ENCODE data around the gene PRICKLE4. TPM values are rescaled to one million over a fixed set of nuclear protein-coding genes. Genes with fewer than 3 reads are reported as not detected.

Gene PRICKLE4
- polyA plus RNA-seq, 5 donors: 6.1 to 20.5 (median 11.2) TPM

DNA sequence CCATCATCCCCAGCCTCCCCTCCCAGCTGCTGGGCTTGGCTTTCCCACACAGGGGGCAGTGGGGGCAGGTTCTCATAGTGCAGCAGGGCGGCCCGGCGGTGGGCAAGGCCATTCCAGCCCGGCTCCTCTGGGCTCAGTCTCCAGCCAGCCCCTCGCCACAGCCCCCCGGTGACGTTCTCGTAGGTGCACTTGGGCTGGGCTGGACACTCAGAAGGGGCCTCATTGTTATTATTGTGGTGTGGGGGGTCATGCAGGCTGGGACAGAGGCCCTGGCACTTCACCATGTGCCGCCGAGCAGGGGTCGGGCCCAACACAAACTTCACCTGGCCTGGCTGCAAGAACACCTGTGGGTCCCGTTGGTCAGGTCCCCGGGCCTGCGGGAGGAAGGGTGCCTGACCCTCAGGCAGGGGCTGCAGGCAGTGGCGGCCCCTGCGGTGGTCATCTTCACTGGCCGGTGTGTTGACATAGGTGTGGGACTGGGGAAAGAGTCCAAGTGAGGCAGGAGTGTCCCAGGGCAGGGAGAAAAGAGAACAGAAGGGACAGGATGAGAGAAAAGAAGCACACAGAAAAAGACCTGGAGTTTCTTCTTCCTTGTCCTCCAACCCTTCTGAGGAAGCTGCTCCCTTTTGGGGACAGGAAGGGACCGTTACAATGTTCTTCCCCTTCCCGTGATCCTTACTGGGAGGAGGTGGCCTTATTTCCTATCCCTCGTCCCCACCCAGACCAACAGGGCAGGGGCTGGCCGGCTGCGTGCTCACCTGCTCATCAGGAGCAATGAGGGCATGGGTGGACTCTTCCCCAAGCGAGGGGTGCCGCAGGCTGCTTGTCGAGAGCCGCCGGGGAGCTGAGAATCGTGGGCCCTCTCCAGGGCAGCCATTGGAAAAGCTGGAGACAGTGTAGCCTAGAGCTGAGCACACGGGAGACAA is 9.3 kb upstream of the PRICKLE4 start:
- DNase-seq: no peak

DNA sequence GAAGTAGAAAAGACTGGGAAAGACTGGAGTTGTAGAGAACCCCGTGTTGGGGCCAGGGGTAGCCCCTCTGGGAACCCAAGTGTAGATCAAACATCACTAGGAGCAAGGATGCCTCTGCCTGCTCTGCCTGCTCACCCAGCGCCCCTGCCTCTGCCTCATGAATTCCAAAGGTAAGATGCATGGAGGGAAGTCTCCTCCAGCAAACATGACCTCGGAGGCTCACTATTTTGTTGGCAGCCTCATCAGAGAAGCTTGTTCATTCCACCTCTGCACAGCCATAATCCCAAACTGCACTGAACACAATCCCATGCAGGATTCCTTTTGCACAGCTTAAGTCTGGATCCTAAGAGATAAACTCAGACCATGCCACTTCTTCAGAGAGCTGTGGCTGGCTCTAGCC is 5.7 kb upstream of the PRICKLE4 start:
- no peak for DNase-seq

DNA sequence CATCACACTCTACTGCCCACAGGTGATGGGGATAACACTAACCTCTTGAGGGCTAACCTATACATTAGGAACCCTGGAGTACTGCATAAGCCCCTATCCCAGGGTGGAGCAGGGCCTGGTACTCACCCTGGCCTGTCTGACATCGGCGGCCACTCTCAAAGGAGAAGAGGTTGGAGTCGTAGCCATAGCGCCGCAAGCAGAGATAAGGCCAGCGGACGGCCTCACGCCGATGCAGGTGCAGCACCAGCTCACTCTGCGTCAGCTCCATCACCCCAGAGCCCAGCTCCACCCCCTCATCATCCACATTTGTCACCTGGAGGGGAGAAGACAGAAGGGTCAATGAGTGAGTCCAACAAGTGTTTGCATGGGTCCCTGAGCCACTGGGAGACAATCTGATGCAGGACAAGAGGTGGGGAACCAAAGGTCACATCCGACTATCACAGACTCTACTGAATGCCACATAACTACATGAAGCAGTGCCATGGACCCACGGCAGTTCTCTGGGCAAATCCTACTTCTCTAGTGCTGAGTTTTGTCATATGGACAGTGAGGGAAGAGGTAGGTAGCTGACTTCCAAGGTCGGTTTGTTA is 5.2 kb upstream of the PRICKLE4 start:
- no peak for DNase-seq

DNA sequence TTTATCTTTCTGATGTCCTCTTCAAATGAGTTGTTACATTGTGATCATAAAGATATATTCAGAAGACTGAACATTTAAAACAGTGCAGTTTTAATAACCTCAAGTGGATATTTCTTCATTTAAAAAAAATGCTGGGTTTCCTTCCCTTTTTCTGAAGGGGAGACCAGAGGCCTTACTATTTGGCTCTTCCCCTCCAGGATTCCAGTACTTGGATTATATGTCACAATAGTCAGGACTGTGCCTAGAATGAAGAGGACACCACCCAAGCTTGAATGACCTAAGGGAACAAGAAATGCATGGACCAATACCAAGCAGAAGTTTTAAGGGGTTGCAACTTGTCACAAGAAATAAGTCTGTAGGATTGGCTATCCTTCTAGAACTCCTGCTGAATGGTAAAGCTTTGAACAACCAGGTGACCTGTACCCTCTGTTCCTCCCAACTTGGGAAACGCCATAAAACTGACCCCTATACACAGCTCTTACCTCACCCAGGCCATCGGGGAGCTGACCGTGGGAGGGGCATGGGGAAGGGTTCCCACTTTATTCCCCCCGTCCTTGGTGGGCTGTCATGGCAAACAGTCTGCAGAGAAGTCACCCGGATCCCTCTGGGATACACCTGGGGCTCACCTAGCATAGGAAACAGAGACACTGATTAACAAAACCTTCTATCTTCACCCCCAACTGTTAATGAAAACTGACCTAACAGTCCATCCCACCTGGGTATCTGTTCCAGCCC is 2.9 kb upstream of the PRICKLE4 start:
- DNase-seq: no peak

DNA sequence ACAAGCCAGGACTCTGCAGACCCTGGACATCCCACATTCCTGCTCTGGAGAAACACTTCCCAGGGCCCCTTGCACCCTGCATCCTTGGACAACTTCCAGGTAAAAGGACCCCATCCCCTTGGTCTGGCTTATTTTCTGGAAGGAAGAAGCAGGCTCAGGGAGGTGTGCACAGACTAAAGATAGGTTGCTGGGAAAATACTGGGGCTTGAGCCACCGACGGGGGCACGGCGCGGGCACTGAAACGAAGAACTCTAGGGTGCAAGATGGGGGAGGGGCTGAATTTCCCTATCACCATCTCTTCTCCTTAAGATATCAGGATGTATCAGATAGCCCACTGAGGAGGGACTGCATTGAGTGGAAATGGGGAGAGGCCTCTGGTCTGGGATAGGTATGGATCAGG is 1.7 kb upstream of the PRICKLE4 start:
- no peak for DNase-seq

DNA sequence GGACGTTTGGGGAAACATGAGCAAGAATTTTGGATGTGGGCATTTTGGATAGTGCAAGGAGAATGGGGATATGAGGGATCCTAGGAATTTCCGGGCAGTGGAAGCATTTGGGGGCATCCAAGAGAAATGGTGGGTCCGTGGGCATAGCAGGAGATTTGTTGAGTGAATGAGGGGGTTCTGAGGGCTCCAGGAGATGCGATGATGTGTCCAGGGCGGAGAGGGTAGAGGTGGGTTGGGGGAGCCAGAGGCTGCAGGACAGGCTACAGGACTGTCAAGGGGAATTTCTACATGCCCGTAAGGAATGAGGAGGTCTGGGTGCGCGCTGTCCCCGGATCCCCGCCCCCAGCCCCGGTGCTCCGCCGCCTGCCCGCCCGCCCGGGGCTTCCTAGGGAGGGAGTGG is 1.2 kb upstream of the PRICKLE4 start:
- DNase-seq: no peak

DNA sequence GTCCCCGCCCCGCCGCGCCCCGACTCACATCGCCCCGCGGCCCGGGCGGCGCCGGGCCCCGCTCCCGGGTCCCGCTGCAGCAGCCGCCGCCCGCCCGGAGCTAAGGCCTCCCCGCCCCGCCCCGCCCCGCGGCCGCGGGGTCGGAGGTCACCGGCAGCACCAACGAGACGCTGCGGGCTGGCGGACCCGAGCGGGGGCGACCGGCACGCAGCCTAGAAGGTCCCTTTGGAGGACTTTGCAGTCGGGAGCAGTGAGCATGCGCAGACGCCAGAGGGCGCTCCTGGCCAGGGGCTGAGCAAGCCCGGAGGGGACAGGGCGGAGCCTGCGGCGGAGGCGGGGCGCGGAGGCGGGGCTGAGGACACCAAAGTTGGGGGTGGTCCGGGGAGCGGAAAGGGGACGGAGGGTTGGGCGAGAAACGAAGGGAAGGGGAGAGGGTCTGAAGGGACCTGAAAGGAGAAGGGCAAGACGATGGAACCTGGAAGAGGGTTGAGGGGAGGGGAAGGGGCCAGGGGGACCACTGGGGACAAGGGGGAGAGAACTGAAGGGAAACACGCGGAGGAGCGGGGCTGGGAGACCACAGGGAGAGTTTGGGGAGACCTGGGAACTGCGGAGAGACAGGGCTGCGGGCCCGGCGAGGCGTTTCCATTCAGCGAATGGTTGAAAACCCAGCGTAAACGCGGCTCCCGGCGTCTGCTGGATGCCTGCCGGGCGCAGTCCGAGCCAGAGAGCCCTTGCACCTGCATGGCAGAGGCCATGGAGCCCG is 613 bp upstream of the PRICKLE4 start, which contains the start of gene FRS3:
TSS of gene FRS3 (minus strand) at position 113 of the 763 bp plus-strand sequence. CDS start 2,913 bp downstream, outside the sequence.
- DNase-seq: peak; percentile 97 to 98

DNA sequence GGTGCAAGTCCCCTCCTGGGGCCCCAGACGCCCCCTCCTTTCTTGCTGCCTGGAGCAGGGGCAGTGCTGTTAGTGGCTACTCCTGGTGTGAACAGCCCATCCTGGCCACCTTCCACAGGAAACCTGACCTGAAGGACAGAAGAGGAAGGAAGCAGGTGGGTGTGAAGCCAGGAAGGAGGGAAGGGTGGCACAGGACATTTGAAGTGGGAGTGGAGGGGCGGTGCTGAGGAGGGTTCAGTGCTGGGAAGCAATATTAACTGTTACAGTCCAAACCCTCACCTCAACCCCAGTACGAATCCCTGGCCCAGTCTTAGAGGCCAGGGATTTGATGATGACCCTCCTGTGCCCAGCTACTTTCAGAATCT is 766 bp downstream of the PRICKLE4 start:
- DNase-seq: no peak

DNA sequence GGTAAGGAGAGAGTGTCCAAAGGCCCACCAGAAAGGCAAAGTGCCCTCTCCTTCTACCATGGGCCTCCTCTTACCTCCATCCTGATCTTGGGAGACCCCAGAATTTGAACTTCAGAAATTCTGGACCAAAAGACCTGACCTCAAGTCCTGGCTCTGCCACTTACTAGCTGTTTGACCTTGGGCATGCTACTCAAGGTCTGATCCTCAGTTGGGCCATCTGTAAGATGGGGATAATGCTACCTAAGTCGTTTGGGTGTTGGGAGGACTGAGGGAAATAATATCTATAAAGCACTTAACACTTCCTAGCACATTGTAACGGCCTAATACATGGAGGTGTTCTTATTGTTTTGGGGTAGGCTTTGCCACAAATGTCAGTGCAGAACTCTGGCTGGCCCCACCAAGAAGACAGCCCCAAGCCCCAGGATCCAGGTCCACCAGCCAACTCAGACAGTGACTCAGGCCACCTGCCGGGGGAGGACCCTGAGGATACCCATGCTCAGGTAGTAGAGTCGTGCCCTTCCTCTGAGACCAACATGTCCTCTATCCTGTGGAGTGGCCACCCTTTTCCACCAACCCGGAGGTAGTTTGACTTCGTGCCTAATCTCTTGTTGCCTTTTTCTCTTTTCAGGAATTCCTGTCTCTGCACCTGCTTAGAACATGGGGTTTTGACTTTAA is 2.7 kb downstream of the PRICKLE4 start:
- DNase-seq: no peak

DNA sequence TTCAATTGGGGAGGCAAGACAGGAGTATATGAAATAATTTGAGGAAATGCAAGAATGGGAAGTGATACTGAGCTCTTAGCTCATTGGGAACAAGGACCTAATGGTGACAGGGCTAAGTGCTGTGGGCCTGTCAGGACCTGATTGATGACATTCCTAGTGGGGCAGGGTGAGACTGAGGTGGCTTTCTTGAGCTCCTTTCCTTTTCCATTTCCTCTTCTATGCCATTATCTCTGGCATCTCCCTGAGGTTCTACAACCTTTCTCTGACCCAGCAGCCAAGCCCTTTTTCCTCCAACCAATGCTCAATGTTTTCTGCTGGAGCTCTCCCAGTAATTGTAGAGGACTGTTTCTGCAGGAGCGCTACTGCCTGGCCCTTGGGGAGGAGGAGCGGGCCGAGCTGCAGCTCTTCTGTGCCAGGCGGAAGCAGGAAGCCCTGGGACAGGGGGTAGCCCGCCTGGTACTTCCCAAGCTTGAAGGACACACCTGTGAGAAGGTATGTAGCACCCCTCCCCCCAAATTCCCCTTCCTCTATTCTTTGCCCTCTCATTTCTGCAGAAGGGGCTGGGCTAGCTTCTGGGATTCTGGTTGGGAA is 4.1 kb downstream of the PRICKLE4 start:
- DNase-seq: no peak

DNA sequence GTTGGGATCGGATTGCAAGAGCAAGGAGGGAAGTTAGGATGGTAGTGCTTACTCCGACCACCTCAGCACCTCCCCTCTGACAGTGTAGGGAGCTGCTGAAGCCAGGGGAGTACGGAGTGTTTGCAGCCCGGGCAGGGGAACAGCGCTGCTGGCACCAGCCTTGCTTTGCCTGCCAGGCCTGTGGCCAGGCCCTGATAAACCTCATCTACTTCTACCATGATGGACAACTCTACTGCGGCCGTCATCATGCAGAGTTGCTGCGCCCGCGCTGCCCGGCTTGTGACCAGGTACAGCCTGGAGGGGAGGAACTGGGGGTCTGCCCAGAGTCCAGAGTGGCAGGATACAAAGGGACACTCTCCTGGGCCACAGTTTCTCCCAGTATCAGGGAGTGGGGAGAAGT is 4.7 kb downstream of the PRICKLE4 start:
- DNase-seq: no peak

DNA sequence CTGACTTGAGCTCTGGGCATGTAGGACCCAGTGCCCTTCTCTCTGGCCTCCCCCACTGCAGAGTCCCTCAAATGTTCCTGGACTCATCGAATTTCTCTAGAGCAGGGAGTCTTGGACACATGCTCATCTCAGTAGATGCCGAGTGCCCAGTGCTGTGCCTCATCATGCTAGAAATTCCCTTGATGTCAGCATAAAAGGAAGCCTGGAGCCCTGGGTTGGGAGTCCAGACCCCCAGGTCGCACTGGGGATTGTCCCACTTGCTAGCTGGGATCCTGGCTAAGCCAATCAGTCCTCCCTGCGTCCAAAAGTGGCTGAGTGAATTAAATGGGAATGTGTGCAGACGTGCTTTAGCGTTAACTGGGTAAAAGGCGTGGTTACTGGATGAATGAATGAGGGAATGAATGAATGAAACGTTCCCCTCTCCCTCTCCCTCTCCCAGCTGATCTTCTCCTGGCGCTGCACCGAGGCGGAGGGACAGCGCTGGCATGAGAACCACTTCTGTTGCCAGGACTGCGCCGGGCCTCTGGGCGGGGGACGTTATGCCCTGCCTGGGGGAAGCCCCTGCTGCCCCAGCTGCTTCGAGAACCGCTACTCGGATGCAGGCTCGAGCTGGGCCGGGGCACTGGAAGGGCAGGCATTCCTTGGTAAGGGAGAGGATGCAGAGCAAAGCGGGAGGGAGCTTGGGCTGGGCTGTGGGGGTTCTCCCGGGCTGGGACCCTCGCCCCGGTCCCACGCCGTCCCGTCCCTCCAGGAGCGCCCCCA is 5.3 kb downstream of the PRICKLE4 start:
- peak in 1 of 2 donors; percentile 28 for DNase-seq

DNA sequence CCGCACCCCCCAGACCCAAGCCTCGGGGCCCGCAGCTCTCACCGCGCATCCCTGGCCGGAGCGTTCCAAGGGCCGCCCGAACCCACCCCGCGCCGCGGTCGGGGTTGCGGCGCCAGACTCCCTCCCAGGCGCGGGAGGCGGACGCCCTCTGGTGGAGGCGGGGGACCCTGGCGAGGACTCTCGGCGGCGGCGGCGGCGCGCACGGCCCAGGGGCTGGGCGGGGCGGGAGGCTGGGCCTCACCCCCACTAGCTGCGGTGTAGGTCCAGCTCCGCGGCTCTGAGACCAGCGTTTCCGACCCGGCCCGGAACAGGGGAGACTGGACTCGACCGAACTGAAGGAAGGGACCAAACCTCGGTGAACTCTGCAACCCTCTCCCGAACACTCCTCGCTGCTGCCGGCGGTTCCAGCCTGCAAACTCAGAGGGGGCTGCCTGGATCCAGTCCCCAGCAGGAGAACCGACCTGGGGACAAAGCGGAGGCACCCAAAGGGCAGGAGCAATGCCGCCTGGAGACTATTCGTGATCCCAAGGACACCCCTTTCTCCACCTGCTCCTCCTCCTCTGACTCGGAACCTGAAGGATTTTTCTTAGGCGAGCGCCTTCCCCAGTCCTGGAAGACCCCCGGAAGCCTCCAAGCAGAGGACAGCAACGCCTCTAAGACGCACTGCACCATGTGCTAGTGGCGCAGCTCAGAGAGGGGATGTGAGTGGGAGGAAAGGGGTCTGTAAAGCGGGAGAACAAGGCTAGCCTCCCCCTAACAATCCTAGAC is 6.1 kb downstream of the PRICKLE4 start:
- peak; percentile 82 for DNase-seq

DNA sequence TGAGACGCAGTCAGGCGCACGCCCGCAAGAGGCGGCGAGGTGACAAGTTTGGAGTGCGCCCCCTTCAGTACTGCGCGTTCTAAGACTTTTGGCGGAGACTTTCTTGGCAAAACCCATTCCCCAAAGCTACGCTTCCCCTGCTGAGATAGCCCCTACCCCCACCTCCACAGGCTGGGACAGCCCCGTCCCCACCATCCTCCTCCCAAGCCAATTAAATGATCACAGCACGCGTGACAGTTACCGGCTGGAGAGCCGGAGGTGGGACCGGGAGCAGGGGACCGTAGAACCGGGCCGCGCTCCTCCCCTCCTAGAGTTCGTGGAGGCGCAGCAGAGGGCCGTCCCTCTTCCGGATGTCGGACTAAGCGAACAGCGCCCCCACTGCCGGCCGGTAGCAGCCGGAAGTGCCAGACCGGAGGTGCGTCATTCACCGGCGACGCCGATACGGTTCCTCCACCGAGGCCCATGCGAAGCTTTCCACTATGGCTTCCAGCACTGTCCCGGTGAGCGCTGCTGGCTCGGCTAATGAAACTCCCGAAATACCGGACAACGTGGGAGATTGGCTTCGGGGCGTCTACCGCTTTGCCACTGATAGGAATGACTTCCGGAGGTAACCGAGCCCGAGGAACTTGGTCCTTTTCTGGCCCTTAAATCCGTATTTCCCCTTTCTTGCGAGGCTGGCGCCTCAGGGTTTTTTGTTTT is 6.8 kb downstream of the PRICKLE4 start, which contains the start of gene TOMM6:
TSS of gene TOMM6 (plus strand) at position 476 of the 699 bp plus-strand sequence. CDS start at position 480, 4 bp downstream.
- DNase-seq: peak; percentile 95 to 96

DNA sequence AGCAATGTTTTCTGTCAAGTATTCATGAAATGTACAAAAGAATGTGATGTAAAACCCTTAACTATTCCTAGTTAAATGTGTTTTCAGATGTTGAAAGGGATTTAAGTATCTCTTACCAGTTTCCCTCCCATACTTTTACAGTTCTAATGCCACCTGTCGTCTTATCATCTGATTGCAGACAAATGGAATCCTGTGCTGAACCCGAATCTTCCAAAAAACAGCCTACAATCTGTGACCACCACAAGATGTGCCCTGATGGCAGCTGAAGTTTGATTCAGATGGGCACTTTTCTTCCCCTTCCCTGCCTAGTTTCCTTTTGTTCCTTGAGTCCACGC is 8.8 kb downstream of the PRICKLE4 start:
- no peak for DNase-seq

DNA sequence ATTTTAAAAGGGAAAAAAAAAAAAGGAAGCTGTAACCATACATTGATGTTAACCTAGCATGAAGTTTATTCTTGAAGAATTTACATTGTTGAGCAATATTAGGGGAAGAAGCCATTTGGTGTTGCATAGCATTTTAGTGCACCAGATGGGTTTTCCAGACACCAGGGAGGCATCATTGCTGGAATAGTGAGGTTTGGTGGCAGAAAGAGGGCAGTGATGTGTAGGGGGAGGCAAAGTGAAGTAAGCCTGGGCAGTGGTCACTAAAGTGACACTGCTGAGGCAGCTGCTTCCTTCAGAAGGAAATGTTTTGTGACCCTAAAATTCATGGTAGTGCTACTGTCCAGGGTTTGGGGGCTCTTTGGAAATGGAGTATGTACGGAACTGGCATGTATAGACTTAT is 9.5 kb downstream of the PRICKLE4 start:
- DNase-seq: no peak

DNA sequence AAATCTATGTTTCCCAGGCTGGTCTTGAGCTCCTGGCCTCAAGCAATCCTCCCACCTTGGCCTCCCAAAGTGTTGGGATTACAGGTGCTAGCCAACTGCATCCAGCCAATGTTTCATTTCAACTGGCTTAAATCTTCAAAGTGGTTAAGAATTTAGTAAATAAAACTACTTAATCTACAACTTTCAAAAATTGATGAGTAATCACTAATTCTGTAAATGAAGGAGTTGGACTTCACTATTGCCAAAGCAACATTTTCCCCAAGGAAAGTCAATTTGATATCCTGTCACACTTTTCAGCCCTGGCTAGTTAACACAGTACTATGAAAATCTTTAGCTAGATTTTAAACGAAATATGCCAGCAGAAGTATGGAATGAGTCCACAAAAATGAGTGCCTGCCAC is 10.7 kb downstream of the PRICKLE4 start:
- DNase-seq: no peak

DNA sequence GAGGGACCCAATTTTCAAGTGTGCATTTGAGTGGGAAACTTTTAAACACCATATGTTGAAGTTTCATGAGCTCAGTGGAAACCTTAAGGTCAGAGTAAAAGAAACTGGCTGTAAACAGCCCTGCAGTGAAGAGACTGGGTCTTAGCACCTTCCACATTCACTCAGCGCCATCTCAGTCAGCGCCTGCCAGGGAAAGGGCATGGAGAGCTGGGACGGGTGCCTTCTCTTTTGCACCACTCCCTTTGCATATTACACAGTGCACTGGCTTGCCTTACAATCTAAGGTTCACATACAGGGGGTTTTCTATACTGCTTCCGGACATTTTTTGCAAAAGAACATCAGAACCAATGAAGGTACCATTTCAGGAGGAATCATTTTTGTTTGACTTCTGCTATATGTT is 11.4 kb downstream of the PRICKLE4 start:
- DNase-seq: no peak

DNA sequence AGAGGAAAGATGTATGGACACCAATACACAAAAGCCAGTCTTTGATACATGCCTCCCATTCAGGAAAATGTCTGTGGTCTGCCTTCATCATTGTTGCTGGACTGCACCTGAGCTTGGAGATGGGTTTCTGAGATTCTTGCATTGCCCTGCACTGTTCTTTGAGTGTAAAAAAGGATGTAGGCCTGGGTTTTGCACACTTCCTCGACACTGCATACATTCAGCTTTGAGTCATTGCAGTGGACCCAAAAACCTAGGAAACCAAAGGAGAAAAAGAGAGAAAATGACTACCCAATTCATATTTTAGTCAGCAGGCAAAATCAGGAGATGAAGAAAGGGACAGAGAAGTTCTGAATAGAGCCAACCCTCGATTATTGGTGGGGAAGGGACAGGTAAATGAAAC is 15.9 kb downstream of the PRICKLE4 start:
- DNase-seq: no peak
